ENCODE results near the gene GLP1R.

DNA sequence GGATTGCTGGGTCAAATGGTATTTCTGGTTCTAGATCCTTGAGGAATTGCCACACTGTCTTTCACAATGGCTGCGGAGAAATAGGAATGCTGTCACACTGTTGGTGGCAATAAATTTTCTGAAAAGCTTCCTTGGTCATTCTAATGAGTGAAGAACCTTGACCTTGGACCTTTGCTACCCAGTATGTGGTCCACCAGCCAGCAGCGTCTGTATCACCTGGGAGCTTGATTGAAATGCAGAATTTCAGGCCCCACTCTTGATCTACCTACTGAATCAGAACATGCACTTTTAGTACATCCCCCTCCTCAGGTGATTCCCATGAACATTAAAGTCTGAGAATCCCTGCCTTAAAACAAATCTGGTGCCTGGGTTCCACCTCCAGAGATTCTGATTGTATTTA, 27.5 kb upstream of the GLP1R start:
- TF ChIP-seq EZH2 (IDR thresholded peaks at IDR 0.05; ENCODE audit: borderline replicate concordance, insufficient read depth, low read depth, low read length, poor library complexity, severe bottlenecking): no peak
- TF ChIP-seq, protein P1, sequence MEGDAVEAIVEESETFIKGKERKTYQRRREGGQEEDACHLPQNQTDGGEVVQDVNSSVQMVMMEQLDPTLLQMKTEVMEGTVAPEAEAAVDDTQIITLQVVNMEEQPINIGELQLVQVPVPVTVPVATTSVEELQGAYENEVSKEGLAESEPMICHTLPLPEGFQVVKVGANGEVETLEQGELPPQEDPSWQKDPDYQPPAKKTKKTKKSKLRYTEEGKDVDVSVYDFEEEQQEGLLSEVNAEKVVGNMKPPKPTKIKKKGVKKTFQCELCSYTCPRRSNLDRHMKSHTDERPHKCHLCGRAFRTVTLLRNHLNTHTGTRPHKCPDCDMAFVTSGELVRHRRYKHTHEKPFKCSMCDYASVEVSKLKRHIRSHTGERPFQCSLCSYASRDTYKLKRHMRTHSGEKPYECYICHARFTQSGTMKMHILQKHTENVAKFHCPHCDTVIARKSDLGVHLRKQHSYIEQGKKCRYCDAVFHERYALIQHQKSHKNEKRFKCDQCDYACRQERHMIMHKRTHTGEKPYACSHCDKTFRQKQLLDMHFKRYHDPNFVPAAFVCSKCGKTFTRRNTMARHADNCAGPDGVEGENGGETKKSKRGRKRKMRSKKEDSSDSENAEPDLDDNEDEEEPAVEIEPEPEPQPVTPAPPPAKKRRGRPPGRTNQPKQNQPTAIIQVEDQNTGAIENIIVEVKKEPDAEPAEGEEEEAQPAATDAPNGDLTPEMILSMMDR (IDR thresholded peaks at IDR 0.05): no peak

Measured in B cell (primary cell).